HG02943 (cell line): Measurements from ENCODE around the gene INA.

ENCODE experiments used
- ATAC-seq: cut with Tn5 transposase; IDR thresholded peaks from one replicate; pipeline ENCODE4 v1.9.1; 2021; ENCODE audit warnings: mild to moderate bottlenecking, low read depth, moderate library complexity; ENCODE audit not compliant: unreplicated experiment

The INA gene

GRCh38 chr10:103265717-103266329 lies 11.1 kb upstream of the INA start:
- ATAC-seq: no peak

- ATAC-seq: no peak
These were observed 3.9 kb upstream of the INA start for GRCh38 chr10:103273041-103273441.

- ATAC-seq: no peak
These were observed 565 bp upstream of the INA start for GRCh38 chr10:103276251-103276895.

DNA sequence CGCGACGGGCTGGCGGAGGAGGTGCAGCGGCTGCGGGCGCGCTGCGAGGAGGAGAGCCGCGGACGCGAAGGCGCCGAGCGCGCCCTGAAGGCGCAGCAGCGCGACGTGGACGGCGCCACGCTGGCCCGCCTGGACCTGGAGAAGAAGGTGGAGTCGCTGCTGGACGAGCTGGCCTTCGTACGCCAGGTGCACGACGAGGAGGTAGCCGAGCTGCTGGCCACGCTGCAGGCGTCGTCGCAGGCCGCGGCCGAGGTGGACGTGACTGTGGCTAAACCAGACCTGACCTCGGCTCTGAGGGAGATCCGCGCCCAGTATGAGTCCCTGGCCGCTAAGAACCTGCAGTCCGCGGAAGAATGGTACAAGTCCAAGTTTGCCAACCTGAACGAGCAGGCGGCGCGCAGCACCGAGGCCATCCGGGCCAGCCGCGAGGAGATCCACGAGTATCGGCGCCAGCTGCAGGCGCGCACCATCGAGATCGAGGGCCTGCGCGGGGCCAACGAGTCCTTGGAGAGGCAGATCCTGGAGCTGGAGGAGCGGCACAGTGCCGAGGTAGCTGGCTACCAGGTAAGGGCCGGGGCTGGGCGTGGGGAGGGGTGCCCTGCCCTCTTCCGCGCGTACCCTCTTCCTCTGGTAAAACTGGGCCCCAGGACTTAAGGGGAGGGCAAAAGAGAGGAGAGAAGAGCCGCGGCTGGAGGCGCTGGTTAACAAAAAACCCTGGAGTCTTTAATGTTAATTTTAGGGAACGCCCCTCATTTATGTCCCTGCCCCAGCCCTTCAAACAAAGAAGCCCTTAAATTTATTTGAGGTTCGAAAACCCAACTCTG lies 987 bp downstream of the INA start:
- ATAC-seq: no peak

GRCh38 chr10:103278537-103278823 lies 1.5 kb downstream of the INA start:
- ATAC-seq: no peak

DNA sequence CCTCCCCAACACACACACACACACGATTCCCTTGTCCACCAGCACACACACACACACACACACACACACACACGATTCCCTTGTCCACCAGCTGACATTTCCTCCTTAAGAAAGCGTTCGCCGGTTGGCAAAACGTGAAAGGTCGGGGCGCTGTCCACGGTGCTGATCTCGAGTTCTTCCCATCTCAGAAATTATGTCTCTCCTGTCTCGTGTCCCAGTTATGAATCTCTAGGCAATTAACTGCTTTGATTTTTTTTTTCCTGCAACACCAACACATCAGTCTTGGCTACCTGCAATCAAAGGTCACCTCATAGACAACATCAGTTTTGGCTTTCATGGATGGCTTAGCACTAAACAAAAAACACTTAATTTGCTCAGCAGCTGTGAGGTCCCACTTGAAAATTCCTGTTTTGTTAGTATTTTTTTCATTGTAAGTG lies 1.9 kb downstream of the INA start:
- ATAC-seq: no peak

GRCh38 chr10:103280031-103280430 lies 3.1 kb downstream of the INA start:
- no peak for ATAC-seq

DNA sequence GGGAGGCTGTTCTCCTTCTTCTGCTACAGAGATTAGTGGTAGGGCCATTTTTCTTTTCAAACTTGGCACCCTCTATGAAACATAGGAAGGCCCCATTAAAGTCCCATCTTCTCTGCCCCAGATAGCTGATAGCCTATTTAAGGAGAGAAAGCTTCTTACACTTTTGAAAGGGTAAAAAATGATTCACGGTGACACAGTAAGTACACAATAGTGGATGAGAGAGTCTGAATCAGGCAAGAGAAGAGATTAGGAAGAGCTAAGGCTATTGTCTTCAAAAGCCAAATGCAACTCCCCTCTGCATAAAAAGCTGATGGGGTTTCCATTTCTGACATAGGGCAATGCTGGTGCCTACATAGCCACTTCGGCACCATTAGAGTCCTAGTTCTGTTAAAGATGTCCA lies 3.6 kb downstream of the INA start:
- ATAC-seq: no peak

DNA sequence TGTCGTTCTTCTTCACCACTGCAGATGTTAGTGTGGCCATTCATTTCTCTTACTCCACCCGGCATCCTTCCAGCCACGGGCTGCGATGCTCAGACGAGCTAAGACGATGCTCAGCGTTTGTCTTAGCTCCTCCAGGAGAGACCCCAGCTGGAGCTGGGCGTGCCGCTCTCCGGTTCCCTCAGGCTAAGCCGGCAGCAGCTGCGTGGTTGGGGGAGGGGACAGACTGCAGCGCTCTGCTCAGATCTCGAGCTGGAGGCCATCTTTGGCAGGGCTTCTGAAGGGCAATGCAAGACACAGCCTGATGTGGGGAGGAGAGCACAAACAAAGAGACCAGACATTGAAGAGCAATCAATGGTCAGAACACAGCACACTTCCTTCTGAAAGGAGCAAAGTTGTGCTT lies 4.8 kb downstream of the INA start:
- ATAC-seq: no peak

GRCh38 chr10:103282961-103283360 lies 6.0 kb downstream of the INA start:
- no peak for ATAC-seq

DNA sequence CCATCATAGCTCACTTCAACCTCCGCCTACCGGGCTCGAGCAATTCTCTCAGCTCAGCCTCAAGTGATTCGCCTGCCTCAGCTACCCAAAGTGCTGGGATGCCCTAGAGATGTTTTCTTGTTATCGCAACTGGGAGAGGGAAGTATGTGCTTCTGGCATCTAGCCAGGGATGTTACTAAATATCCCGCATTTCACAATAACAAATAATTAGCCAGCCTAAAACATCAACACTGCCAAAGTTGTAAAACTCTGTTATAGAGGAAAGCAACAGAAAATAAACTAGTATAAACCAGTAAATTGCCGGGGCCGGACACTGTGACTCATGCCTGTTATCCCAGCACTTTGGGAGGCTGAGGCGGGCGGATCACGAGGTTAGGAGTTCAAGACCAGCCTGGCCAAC lies 7.2 kb downstream of the INA start:
- no peak for ATAC-seq

GRCh38 chr10:103287992-103288391 lies 11.1 kb downstream of the INA start:
- ATAC-seq: no peak

DNA sequence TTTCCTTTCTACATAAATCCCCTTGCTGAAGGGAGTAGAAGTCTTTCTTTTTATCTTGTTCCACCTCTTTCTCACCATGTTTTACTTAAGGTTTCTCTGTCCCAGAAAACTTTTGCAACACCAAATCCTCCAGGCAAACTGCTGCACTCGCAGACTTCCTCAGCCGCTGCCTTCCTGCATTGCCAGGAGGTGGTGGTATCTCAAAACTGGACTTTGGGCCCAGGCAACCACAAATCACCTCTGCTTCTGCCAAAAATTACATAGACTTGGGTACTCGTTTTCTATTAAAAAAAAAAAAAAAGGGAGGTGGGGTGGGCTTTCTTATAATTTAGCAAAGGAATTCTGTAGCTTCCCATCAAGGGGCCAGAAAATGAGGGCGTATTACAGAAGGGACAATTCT lies 14.7 kb downstream of the INA start:
- ATAC-seq: no peak

DNA sequence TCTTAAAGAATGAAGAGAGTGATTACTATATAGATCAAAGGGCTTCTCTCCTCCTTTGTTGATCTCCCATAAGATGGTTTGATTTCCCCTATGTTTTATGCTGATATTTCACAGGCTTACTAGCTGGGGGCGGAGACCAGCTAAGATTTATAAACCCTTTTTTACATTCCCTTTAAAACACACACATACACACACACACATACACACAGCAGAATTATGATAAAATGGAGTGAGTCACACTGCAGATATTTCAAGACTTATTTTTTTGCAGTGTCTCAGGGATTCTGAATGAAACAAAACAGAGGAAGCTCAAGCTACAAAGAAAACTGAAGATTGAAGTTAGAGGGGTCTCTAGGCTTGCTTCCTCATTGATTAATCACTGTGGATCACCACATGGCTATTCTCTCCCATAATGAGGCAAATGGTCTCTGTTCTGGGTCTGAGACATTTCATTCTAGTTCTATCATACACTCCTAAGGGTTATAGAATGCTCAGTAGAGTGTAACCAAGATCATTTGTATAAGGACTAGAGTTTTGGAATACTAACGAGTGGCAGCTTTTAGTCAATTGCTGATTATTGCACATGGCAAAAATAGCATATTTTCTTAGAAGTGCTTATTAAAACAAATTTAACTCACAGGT lies 18.6 kb downstream of the INA start:
- ATAC-seq: no peak

GRCh38 chr10:103307594-103307993 lies 30.7 kb downstream of the INA start:
- no peak for ATAC-seq

GRCh38 chr10:103310197-103310596 lies 33.3 kb downstream of the INA start:
- ATAC-seq: no peak

GRCh38 chr10:103316087-103316486 lies 39.1 kb downstream of the INA start:
- no peak for ATAC-seq

DNA sequence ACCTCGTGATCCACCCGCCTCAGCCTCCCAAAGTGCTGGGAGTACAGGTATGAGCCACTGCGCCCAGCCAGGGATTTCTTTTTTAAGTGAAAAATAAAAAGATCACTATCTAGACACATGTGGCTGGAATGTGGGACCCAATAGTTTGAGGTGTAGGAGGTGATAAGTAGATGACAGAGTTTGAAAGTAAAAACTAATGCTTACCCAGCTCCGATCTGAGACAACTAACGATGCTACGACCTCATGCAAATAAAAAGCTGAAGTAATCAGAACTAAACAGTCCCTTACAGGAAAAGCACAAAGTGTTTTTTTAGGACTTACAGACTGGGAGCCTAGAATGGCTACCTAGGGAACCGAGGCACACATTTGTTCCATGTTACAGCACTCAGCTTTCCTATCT lies 51.0 kb downstream of the INA start:
- no peak for ATAC-seq

GRCh38 chr10:103333934-103334520 lies 57.1 kb downstream of the INA start:
- ATAC-seq: no peak

DNA sequence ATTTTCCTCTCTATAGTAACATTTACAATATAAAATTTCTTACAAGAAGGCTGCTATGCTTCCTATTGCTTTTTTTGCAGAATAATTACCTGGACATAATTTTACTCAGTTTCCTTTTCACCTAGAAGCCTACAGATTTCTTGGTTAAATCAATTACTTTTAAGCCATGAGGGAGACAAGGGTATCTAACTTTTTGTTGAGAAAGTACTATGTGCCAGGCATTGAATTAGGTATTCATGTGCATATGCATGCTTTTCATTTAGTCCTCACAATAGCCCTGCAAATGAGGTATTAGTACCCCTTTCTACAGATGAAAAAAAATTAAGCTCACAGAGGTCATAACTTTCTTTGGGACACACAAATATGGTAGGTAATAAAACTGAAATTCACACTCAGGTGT lies 57.6 kb downstream of the INA start:
- no peak for ATAC-seq

- no peak for ATAC-seq
These were observed 59.4 kb downstream of the INA start for GRCh38 chr10:103336370-103336769.
